Calu3 (cell line): ENCODE data around the gene A2ML1. TPM values are rescaled to one million over a fixed set of nuclear protein-coding genes. Genes with fewer than 3 reads are reported as not detected.
"Not testable (repeated sequence)": the region's sequence is repeated elsewhere in the genome, so short reads cannot be mapped to it uniquely, and the experiment has no call there.

Experiments used
- BruUV-seq: library from RNA; stranded (reverse); fragments of 400-500 nt; replicated peaks from 2 replicates; lab custom pipeline; 2021; lab: Mats Ljungman, UMichigan
- CTCF ChIA-PET: fragments of 300-600 bp; sonication (Branson Sonifier 250); formaldehyde crosslinking; loops from one replicate; lab custom pipeline; 2022; ENCODE audit warnings: antibody characterized with exemption; lab: Charles Lee
- DNase-seq: peaks from one replicate; pipeline ENCODE4 v3.0.0; 2022
- H3K27ac Mint-ChIP-seq: one replicate; pipeline ENCODE4 v1.8.0; 2022; ENCODE audit warnings: mixed read lengths; ENCODE audit not compliant: unreplicated experiment
- H3K27me3 Mint-ChIP-seq: one replicate; pipeline ENCODE4 v1.8.0; 2022; ENCODE audit warnings: mixed read lengths; ENCODE audit not compliant: unreplicated experiment
- H3K36me3 Mint-ChIP-seq: one replicate; pipeline ENCODE4 v1.8.0; 2022; ENCODE audit warnings: mild to moderate bottlenecking, moderate library complexity, mixed read lengths; ENCODE audit not compliant: insufficient read depth, unreplicated experiment
- H3K4me1 Mint-ChIP-seq: one replicate; pipeline ENCODE4 v1.8.0; 2022; ENCODE audit warnings: mild to moderate bottlenecking, low read depth, mixed read lengths; ENCODE audit not compliant: unreplicated experiment
- H3K4me3 Mint-ChIP-seq: one replicate; pipeline ENCODE4 v1.8.0; 2022; ENCODE audit warnings: mild to moderate bottlenecking, low read depth, moderate library complexity, mixed read lengths; ENCODE audit not compliant: unreplicated experiment
- H3K9me3 Mint-ChIP-seq: one replicate; pipeline ENCODE4 v1.8.0; 2022; ENCODE audit warnings: low read depth, mixed read lengths; ENCODE audit not compliant: unreplicated experiment
- CTCF ChIP-seq: fragments of 200-600 bp; IDR thresholded peaks from one replicate; pipeline ENCODE4 v1.8.0; 2022; ENCODE audit warnings: antibody characterized with exemption; ENCODE audit not compliant: unreplicated experiment
- intact Hi-C: fragments of 100-400 bp; cut with micrococcal nuclease; formaldehyde crosslinking; loops from one replicate; pipeline ENCODE4 v1.10.0; 2022; ENCODE audit not compliant: unreplicated experiment
- total RNA-seq: library from RNA; stranded (reverse); gene quantifications from 2 replicates; pipeline ENCODE4 v1.2.3, GENCODE V29; 2022

A2ML1 gene
- total RNA-seq, 1 experiment from 2014 or later: 0.42 TPM

GRCh38 chr12:8780389-8780788 is 42.0 kb upstream of the A2ML1 start:
- TF ChIP-seq CTCF: no peak
- peaks cover 10% of the 10 kb centered on the region for H3K36me3 Mint-ChIP-seq
- no peaks in the 10 kb centered on the region for H3K27me3 Mint-ChIP-seq
- no peaks in the 10 kb centered on the region for H3K4me1 Mint-ChIP-seq
- DNase-seq: peak; percentile 10
- intact Hi-C loops: loop anchor here (2.0 kb wide), 1 partner anchor 110 kb away; no protein-coding TSS in a partner anchor
- no peaks in the 10 kb centered on the region for H3K9me3 Mint-ChIP-seq
- CTCF ChIA-PET: no interaction called here
- H3K4me3 Mint-ChIP-seq: no peak overlapping the region
- no TSS peak for BruUV-seq
- H3K27ac Mint-ChIP-seq: no peak overlapping the region

- Mint-ChIP-seq H3K27me3 (no peaks in the 10 kb centered on the region), H3K9me3 (no peaks in the 10 kb centered on the region), H3K4me1 (no peaks in the 10 kb centered on the region), H3K4me3 (no peak overlapping the region), H3K27ac (no peak overlapping the region), H3K36me3 (peaks cover 10% of the 10 kb centered on the region)
- no peak for TF ChIP-seq CTCF
- no TSS peak for BruUV-seq
- intact Hi-C loops: loop anchor here (2.0 kb wide), 1 partner anchor 109 kb away; no protein-coding TSS in a partner anchor
- no peak for DNase-seq
- CTCF ChIA-PET: no interaction called here
Observed at GRCh38 chr12:8781381-8782127, 40.9 kb upstream of the A2ML1 start.

GRCh38 chr12:8784290-8784888 is 38.0 kb upstream of the A2ML1 start:
- no peaks in the 10 kb centered on the region for H3K9me3 Mint-ChIP-seq
- no peaks in the 10 kb centered on the region for H3K27me3 Mint-ChIP-seq
- TF ChIP-seq CTCF: no peak
- intact Hi-C loops: no loop called here
- DNase-seq: no peak
- H3K4me1 Mint-ChIP-seq: no peaks in the 10 kb centered on the region
- no TSS peak for BruUV-seq
- H3K4me3 Mint-ChIP-seq: no peak overlapping the region
- CTCF ChIA-PET: interaction anchor here (1.6 kb wide), 1 partner anchor 76 kb away, joined by 4 read pairs; no protein-coding TSS in a partner anchor
- no peak overlapping the region for H3K27ac Mint-ChIP-seq
- H3K36me3 Mint-ChIP-seq: peaks cover 6% of the 10 kb centered on the region

- intact Hi-C loops: no loop called here
- Mint-ChIP-seq H3K27ac (no peak overlapping the region), H3K4me1 (no peaks in the 10 kb centered on the region), H3K4me3 (no peak overlapping the region), H3K27me3 (no peaks in the 10 kb centered on the region), H3K36me3 (peaks cover 6% of the 10 kb centered on the region), H3K9me3 (no peaks in the 10 kb centered on the region)
- TF ChIP-seq CTCF: no peak
- BruUV-seq: no TSS peak
- DNase-seq: no peak
- CTCF ChIA-PET: interaction anchor here (1.6 kb wide), 1 partner anchor 75 kb away, joined by 4 read pairs; no protein-coding TSS in a partner anchor
Observed at GRCh38 chr12:8785499-8785898, 36.9 kb upstream of the A2ML1 start.

GRCh38 chr12:8787206-8787605 is 35.2 kb upstream of the A2ML1 start:
- H3K36me3 Mint-ChIP-seq, CTCF ChIA-PET, H3K4me3 Mint-ChIP-seq, DNase-seq, H3K9me3 Mint-ChIP-seq, H3K27me3 Mint-ChIP-seq, intact Hi-C loops, BruUV-seq, H3K4me1 Mint-ChIP-seq, H3K27ac Mint-ChIP-seq: not testable (repeated sequence)

GRCh38 chr12:8788706-8789105 is 33.7 kb upstream of the A2ML1 start:
- not testable (repeated sequence) for H3K27ac Mint-ChIP-seq, H3K9me3 Mint-ChIP-seq

More at GRCh38 chr12:8788706-8789105, 33.7 kb upstream of the A2ML1 start:
- CTCF ChIA-PET, H3K27me3 Mint-ChIP-seq, H3K36me3 Mint-ChIP-seq, DNase-seq, intact Hi-C loops, H3K4me3 Mint-ChIP-seq, BruUV-seq, H3K4me1 Mint-ChIP-seq: not testable (repeated sequence)
